Measurements from ENCODE around the gene B4GALNT2.

GRCh38 chr17:49086649-49087048 is 45.9 kb upstream of the B4GALNT2 start:
- no peak for TF ChIP-seq CTCF (IDR thresholded peaks at IDR 0.05)
- no peak for TF ChIP-seq POLR2A (IDR thresholded peaks at IDR 0.05)

Measured in thyroid gland (tissue), 4 donors.